GM12892 (cell line): ENCODE data around the gene MYCBP2.

ENCODE experiments used
- POLR2A ChIP-seq: IDR thresholded peaks from 2 replicates; pipeline ENCODE4 v1.6.1; 2011; ENCODE audit warnings: low read depth, low read length, control low read depth
- POLR2AphosphoS5 ChIP-seq: IDR thresholded peaks from 2 replicates; pipeline ENCODE4 v1.6.1; 2011; ENCODE audit warnings: low read depth, low read length, control low read depth

DNA sequence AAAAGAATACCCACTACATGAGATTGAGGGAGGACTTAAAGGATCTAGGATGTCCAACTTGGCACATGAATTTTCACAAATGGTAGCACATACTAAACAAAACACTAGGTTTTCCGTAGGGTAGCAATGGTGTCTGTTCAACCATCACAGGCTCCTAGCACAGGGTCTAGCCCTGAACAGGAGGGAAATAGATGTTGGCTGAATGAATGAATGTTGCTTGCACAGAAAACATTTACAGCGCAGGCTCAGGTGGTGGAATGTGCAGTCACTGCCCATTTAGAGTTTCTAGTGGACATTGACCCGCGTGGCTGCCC is 1.9 kb upstream of the MYCBP2 start:
- TF ChIP-seq POLR2AphosphoS5: no peak
- no peak for TF ChIP-seq POLR2A
